Epithelial cell of esophagus (primary cell): Measurements from ENCODE around the gene DSN1.

Source experiments
- DNase-seq: peaks from one replicate; pipeline ENCODE4 v3.0.0; 2010; ENCODE audit warnings: low read depth
- H3K4me3 ChIP-seq: 2 replicates; pipeline ENCODE4 v1.5.1; 2011; ENCODE audit warnings: mild to moderate bottlenecking, low read length, control low read depth
- TF ChIP-seq, protein P1 (sequence below): IDR thresholded peaks from 2 replicates; pipeline ENCODE4 v1.5.1; 2011; ENCODE audit warnings: low read depth, mild to moderate bottlenecking, low read length, control low read depth, inconsistent platforms; ENCODE audit not compliant: insufficient read depth; ENCODE audit errors: missing control alignments

Gene DSN1

DNA sequence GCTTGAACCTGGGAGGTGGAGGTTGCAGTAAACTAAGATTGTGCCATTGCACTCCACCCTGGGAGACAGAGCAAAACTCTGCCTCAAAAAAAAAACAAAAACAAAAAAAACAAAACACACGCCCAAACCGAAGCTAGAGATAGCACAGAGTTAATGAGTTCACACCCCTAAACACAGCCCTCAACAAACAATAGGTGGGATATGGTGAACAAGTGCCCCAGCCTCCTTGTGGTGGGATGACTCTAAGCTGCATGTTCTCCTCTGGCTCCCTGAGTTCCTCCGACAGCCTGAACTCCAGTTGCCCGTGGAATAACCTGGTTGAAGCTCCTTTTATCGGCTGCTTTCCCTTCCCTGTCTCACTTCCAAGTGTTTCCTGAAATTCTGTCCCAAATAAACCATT is 22.1 kb upstream of the DSN1 start:
- DNase-seq = no peak
- no peak overlapping the region for H3K4me3 ChIP-seq
- TF ChIP-seq, protein P1, sequence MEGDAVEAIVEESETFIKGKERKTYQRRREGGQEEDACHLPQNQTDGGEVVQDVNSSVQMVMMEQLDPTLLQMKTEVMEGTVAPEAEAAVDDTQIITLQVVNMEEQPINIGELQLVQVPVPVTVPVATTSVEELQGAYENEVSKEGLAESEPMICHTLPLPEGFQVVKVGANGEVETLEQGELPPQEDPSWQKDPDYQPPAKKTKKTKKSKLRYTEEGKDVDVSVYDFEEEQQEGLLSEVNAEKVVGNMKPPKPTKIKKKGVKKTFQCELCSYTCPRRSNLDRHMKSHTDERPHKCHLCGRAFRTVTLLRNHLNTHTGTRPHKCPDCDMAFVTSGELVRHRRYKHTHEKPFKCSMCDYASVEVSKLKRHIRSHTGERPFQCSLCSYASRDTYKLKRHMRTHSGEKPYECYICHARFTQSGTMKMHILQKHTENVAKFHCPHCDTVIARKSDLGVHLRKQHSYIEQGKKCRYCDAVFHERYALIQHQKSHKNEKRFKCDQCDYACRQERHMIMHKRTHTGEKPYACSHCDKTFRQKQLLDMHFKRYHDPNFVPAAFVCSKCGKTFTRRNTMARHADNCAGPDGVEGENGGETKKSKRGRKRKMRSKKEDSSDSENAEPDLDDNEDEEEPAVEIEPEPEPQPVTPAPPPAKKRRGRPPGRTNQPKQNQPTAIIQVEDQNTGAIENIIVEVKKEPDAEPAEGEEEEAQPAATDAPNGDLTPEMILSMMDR = no peak

DNA sequence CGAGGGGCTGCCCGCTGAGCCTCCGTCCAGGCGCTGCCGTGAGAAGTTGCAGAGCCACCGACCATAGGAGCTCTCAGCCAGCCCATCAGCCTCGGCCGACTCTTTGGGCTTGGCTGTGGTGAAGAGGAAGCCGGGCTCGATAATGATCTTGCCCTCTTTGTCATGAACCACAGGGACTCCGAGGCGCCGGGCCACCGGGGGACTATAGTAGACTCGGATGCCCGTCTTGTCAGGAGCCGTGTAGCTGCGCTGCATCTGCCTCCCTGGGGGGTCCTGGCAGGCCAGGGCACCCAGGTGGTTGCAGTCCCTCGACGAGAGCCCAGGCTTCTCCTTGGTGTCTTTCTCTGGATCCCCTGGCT is 20.5 kb upstream of the DSN1 start:
- no peak for DNase-seq
- H3K4me3 ChIP-seq = no peak overlapping the region
- TF ChIP-seq, protein P1 = no peak

DNA sequence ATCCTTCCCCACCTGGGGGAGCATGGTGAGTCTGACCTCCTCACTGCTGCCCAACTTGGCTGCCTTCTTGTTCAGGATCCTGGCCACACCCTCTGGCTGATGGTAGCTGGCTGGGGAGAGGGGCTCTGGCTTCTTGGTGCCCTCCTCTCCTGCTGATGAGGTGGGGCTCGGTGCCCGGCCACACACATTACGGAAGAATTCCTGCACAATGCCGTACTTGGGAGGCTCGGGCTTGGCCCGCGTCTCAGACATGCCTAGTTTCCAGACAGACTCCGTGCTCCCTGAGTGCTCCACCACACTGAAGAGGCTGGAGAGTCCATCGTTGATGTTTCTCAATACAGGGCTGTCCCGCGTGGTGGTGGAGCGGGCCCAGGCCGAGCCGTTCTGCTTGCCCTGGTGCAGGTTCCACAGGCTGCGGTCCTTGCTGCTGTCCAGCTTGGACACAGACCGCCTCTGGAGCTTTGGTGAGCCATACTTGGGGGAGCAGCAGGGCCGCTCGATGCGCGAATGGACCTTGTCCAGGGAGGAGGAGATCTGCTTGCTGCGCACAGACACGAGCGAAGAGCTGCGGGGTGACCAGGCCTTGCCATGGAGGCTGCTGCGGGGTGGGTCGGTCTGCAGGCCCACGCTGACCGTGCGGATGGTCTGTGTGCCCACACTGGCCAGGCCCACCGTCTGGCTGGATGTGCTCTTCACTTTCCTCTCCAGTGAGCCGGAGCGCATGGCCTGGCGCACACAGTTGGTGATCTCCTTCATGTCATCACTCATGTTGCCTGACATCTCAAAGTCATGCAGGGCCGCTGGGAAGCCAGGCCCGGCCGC is 19.9 kb upstream of the DSN1 start:
- DNase-seq = no peak
- TF ChIP-seq, protein P1 = no peak
- no peak overlapping the region for H3K4me3 ChIP-seq

DNA sequence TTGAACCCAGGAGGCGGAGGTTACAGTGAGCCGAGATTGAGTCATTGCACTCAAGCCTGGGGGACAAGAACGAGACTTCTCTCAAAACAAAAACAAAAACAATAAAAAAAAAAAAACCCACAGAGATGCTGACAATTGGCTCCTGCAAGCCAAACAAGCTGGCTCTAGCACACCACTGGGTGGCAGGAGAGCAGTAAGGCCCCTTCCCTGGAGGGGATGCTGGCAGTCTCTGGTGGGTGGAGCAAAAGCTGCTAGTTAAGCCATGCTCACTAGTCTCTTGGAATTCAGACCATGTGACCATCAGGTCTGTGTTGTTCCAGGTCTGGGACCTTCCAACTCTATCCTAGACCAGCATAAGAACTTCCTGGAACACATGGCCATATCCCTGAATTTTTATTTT is 18.9 kb upstream of the DSN1 start:
- DNase-seq = peak; percentile 57

DNA sequence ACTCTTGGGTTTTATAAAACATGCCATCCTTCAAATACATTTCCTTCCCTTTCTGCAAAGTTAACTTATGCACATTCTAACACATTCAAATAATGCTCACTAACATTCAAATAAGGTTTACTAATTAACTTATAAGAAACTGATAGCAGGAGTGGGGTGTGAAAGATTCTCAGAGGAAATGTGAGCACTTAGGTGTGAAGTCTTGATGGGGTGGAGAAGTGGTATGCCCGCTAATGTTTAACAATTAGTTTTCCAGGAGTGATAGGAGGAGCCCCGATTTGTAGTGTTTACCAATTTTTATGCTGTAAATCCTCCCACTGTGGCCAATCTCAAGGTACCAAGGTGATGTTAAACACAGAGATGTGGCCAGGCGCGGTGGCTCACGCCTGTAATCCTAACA is 18.3 kb upstream of the DSN1 start:
- H3K4me3 ChIP-seq = no peak overlapping the region
- DNase-seq = no peak
- TF ChIP-seq, protein P1 = no peak

More for the DNA sequence above, 18.9 kb upstream of the DSN1 start:
- H3K4me3 ChIP-seq = no peak overlapping the region
- TF ChIP-seq, protein P1 = peak; percentile 46

DNA sequence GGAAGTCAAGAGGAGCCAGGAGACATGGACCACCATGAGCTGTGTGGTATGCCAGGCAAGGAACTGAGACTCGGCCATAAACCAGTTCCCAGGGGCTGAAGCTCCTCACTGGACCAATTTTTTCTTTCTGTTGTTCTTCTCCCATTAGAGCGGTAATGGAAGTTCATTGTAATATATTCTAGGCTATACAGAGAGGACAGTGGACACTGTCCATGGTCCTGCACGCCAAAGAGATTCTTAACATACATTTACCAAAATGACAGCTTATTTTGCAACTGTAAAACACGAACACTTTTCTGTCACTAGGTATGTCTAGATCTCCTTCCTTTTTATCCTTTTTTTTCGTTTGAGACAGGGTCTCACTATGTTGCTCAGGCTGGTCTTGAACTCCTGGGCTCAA is 13.1 kb upstream of the DSN1 start:
- no peak for DNase-seq
- TF ChIP-seq, protein P1 = no peak
- H3K4me3 ChIP-seq = no peak overlapping the region

DNA sequence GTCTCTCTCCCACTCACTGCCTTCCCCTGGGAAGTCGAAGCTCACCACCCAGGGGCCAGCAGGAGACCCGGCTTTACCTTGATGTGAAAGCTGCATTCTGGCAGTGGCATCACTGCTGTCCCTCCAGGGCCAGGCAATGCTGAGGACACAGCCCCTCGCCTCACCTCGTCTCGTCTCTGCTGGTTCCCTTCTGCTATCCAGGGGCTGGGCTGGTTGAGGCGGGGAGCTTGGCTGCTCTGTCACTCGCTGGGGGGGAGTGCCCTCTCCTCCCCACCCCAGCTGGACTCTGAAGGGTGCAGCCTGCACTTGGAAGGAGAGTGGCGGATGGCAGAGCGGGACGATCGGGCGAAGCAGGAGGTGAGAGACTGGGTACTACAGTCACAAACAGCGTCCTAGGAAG is 12.7 kb upstream of the DSN1 start:
- no peak overlapping the region for H3K4me3 ChIP-seq
- DNase-seq = no peak
- TF ChIP-seq, protein P1 = no peak
